Vagina (tissue), 2 donors: ENCODE measurements around the gene UPF3A. TPM values are rescaled to one million over a fixed set of nuclear protein-coding genes. Genes with fewer than 3 reads are reported as not detected.
"Not testable (repeated sequence)": the region's sequence is repeated elsewhere in the genome, so short reads cannot be mapped to it uniquely, and the experiment has no call there.

Experiments
- DNase-seq, 2 donors: peaks; one replicate each; pipeline ENCODE4 v3.0.0-alpha.2; 2017; ENCODE audit errors: extremely low spot score in 2 of 2
- H3K27ac ChIP-seq: fragments of 200-600 bp; sonication (generic); one replicate; pipeline ENCODE4 v1.5.1; 2019
- H3K27me3 ChIP-seq: fragments of 200-600 bp; sonication (generic); one replicate; pipeline ENCODE4 v1.5.1; 2019
- H3K36me3 ChIP-seq, 2 donors: fragments of 200-600 bp; sonication (generic); one replicate each; pipeline ENCODE4 v1.5.1; 2017 to 2019
- H3K4me1 ChIP-seq: fragments of 200-600 bp; sonication (generic); one replicate; pipeline ENCODE4 v1.5.1; 2019
- H3K4me3 ChIP-seq, 2 donors: fragments of 200-600 bp; sonication (generic); 1 replicate in 1 of 2; 2 replicates in 1 of 2; pipeline ENCODE4 v1.5.1; 2016 to 2019
- H3K9me3 ChIP-seq: fragments of 200-600 bp; sonication (generic); one replicate; pipeline ENCODE4 v1.5.1; 2019
- CTCF ChIP-seq, 3 experiments: fragments of 450-650 bp in 2 of 3; fragments of 200-600 bp in 1 of 3; sonication (generic) in 1 of 3; IDR thresholded peaks; one replicate each; pipeline ENCODE4 v1.5.1; 2017 to 2019; ENCODE audit warnings: antibody characterized with exemption in 3 of 3, mild to moderate bottlenecking in 2 of 3, moderate library complexity in 2 of 3
- POLR2A ChIP-seq, 2 donors: fragments of 450-650 bp; IDR thresholded peaks; one replicate each; pipeline ENCODE4 v1.6.1; 2017; ENCODE audit warnings: antibody characterized with exemption in 2 of 2, mild to moderate bottlenecking in 2 of 2, moderate library complexity in 2 of 2
- POLR2AphosphoS5 ChIP-seq, 2 donors: sonication (generic); formaldehyde crosslinking; IDR thresholded peaks; one replicate each; pipeline ENCODE4 v1.9.0; 2017; ENCODE audit warnings: antibody characterized with exemption in 2 of 2, mild to moderate bottlenecking in 2 of 2, low read depth in 1 of 2; ENCODE audit not compliant: insufficient read depth in 1 of 2
- intact Hi-C: fragments of 100-400 bp; cut with DNase I; formaldehyde crosslinking; loops from one replicate; pipeline ENCODE4 v1.15.1; 2023
- total RNA-seq: library from RNA; depleted of rRNA; stranded (reverse); fragments of >200 nt; gene quantifications from one replicate; pipeline ENCODE4 v1.2.3, GENCODE V29; 2016

The UPF3A gene
- total RNA-seq, 1 donor from 2014 or later = 31.2 TPM

DNA sequence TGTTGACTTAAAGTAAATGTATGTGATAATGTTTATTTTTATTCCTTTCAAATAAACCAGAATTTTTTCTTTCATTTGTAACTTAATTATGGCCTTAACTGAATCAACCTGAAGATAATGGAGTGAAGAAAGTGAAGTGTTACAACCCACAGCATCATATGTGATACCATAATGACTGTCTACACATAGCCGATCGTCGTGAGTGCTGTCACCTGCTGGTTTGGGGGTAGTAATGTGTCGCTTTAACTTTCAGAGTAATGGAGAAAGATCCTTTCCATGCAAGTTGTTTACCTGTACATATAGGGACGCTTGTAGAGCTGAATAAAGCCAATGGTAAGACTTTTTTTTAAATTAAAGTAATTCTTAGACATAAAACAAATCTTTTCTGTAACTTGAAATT, 36.8 kb upstream of the UPF3A start:
- TF ChIP-seq POLR2A (IDR thresholded peaks at IDR 0.05) = no peak
- no peak for TF ChIP-seq POLR2AphosphoS5 (IDR thresholded peaks at IDR 0.05; ENCODE audit: insufficient read depth in 1 of 2, low read depth in 1 of 2)
- no peak for TF ChIP-seq CTCF (IDR thresholded peaks at IDR 0.05)

DNA sequence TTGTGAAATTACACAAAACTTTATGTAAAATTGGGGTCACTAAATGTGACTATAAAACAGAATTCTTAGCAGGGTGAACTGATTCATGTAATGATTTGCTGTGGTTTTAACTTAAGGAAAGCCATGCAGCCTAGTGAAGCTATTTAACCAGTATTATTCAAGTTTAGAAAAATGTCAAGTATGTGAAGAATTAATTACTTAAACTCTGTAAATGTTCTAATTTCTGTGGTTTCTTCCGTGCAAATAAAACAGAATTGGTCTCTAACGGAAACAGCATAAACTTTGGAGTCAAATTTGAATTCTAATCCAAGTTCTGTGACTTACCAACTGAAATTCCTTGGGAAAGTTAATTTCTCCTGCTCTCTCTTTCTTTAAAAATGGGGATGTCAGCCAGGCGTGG, 33.4 kb upstream of the UPF3A start:
- TF ChIP-seq POLR2AphosphoS5 (IDR thresholded peaks at IDR 0.05; ENCODE audit: insufficient read depth in 1 of 2, low read depth in 1 of 2) = no peak
- no peak for TF ChIP-seq POLR2A (IDR thresholded peaks at IDR 0.05)
- no peak for TF ChIP-seq CTCF (IDR thresholded peaks at IDR 0.05)
- no peak overlapping the region for H3K27ac ChIP-seq
- no peaks in the 10 kb centered on the region for H3K27me3 ChIP-seq
- intact Hi-C loops = no loop called here
- no peaks in the 10 kb centered on the region for H3K4me1 ChIP-seq
- no peak for DNase-seq
- no peak overlapping the region for H3K4me3 ChIP-seq
- peaks cover 6 to 92% of the 10 kb centered on the region in 2 donors for H3K36me3 ChIP-seq
- H3K9me3 ChIP-seq = no peaks in the 10 kb centered on the region

More for the DNA sequence above, 36.8 kb upstream of the UPF3A start:
- Histone ChIP-seq H3K27me3 (no peaks in the 10 kb centered on the region), H3K27ac (no peak overlapping the region), H3K4me3 (no peak overlapping the region), H3K4me1 (no peaks in the 10 kb centered on the region), H3K9me3 (no peaks in the 10 kb centered on the region), H3K36me3 (peaks cover 6 to 95% of the 10 kb centered on the region in 2 donors)
- intact Hi-C loops = no loop called here
- DNase-seq = no peak

GRCh38 chr13:114249077-114249476, 32.3 kb upstream of the UPF3A start:
- H3K4me1 ChIP-seq = no peaks in the 10 kb centered on the region
- H3K4me3 ChIP-seq = no peak overlapping the region
- peak in 1 of 2 donors; percentile 51 for TF ChIP-seq POLR2AphosphoS5 (IDR thresholded peaks at IDR 0.05; ENCODE audit: insufficient read depth in 1 of 2, low read depth in 1 of 2)
- no peak for TF ChIP-seq CTCF (IDR thresholded peaks at IDR 0.05)
- no peaks in the 10 kb centered on the region for H3K27me3 ChIP-seq
- H3K36me3 ChIP-seq = peaks cover 6 to 84% of the 10 kb centered on the region in 2 donors
- DNase-seq = no peak
- intact Hi-C loops = no loop called here
- H3K9me3 ChIP-seq = no peaks in the 10 kb centered on the region
- no peak overlapping the region for H3K27ac ChIP-seq

DNA sequence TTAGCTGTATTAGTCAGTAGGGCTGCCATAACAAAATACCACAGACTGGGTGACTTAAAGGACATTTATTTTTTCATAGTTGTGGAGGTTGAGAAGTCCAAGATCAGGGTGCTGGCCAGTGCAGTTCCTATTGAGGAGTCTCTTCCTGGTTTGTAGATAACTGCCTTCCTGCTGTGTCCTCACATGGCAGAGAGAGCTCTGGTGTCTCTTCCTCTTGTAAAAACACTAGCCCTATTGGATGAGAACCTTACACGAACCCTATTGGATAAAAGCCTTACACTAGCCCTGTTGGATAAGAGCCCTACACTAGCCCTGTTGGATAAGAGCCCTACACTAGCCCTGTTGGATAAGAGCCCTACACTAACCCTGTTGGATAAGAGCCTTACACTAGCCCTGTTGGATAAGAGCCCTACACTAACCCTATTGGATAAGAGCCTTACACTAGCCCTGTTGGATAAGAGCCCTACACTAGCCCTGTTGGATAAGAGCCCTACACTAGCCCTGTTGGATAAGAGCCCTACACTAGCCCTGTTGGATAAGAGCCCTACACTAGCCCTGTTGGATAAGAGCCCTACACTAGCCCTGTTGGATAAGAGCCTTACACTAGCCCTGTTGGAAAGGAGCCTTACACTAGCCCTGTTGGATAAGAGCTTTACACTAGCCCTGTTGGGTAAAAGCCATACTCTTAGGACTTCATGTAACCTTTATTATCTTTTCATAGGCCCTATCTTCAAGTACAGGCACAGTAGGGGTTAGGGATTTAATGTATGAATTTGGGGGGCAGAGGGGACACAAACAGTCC, 29.6 kb upstream of the UPF3A start:
- intact Hi-C loops = not testable (repeated sequence)
- peaks cover 0 to 80% of the 10 kb centered on the region in 2 donors for H3K36me3 ChIP-seq

DNA sequence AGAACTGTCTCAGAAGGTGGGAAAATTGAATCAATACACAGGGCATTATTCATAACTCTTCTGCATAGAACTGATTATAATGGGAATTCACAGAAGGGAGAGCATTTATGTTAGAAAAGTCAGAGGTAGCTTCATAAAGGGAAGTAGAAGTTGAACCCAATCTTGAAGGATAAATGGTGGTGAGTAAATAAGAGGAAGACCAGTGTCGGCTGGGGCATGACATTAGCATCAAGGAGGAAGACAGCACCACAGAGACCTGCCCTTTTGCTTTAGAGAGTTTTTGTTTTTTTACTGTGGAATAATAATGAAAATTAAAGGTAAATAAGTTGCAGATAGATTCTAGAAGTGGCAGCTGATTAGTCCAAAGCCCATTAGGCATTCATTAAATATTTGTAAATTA, 24.9 kb upstream of the UPF3A start:
- intact Hi-C loops = no loop called here
- no peak overlapping the region for H3K4me3 ChIP-seq
- no peaks in the 10 kb centered on the region for H3K9me3 ChIP-seq
- TF ChIP-seq CTCF (IDR thresholded peaks at IDR 0.05) (no peak), POLR2AphosphoS5 (IDR thresholded peaks at IDR 0.05; ENCODE audit: insufficient read depth in 1 of 2, low read depth in 1 of 2) (no peak), POLR2A (IDR thresholded peaks at IDR 0.05) (no peak)
- no peak overlapping the region for H3K27ac ChIP-seq
- no peaks in the 10 kb centered on the region for H3K4me1 ChIP-seq
- H3K27me3 ChIP-seq = no peaks in the 10 kb centered on the region
- no peak for DNase-seq
- peaks cover 0 to 77% of the 10 kb centered on the region in 2 donors for H3K36me3 ChIP-seq

More for the DNA sequence above, 29.6 kb upstream of the UPF3A start:
- not testable (repeated sequence) for H3K27me3 ChIP-seq, H3K4me3 ChIP-seq, DNase-seq, H3K4me1 ChIP-seq, H3K27ac ChIP-seq, H3K9me3 ChIP-seq
